PC-9 (cell line): Measurements from ENCODE around the gene SERPINI1.

Experiments used
- CTCF ChIP-seq: fragments of 200-600 bp; sonication (generic); conservative IDR thresholded peaks from 2 replicates; pipeline ENCODE4 v1.6.1; 2017; ENCODE audit warnings: mixed run types, antibody characterized with exemption, mild to moderate bottlenecking, moderate library complexity
- EZH2 ChIP-seq: fragments of 200-600 bp; sonication (generic); IDR thresholded peaks from 2 replicates; pipeline ENCODE4 v1.8.0; 2017; ENCODE audit warnings: antibody characterized with exemption, low read depth

DNA sequence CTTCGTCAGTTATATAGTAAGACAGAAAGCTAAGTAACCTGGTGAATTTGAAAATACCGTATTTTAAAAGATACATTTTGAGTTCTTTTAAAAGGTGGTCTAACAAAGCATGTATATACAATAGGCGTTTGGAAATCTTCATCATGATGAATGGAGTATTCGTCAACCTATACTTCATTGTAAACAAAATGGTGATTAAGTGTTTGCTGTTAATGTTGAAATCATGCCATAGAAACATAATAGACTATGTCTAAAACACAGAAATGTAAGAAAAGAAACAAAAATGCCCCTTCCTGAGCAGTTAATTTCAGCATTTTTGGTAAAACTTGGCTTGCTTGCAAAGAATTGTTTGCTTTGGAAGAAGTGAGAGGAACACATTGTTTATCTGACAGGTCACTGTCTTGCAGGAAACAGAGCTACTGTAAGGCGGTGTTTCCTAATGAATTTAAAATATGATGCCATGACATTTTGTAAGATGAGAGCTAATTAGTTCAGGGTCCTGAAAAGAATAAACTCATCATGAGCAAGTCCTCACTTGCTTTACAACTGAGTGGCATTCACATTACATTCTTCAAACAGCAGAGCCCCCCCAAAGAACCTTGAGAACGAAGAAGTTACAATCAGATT is 126.7 kb downstream of the SERPINI1 start:
- no peak for TF ChIP-seq CTCF
- TF ChIP-seq EZH2, result no peak
